H7 (cell line): ENCODE measurements around the gene MCM3. TPM values are rescaled to one million over a fixed set of nuclear protein-coding genes. Genes with fewer than 3 reads are reported as not detected.

ENCODE experiments used
- DNase-seq: peaks from one replicate; pipeline ENCODE4 v3.0.0; 2012
- H3K27me3 ChIP-seq: 2 replicates; pipeline ENCODE4 v1.6.0; 2011; ENCODE audit warnings: mild to moderate bottlenecking, low read length; ENCODE audit not compliant: control insufficient read depth, insufficient read depth
- H3K36me3 ChIP-seq: replicated peaks from 2 replicates; pipeline ENCODE4 v1.5.1; 2011; ENCODE audit warnings: low read length; ENCODE audit not compliant: control insufficient read depth, insufficient read depth
- H3K4me3 ChIP-seq: 2 replicates; pipeline ENCODE4 v1.5.1; 2011; ENCODE audit warnings: low read depth, mild to moderate bottlenecking, control low read depth, low read length, moderate library complexity; ENCODE audit not compliant: insufficient read depth
- total RNA-seq: library from RNA; depleted of rRNA; stranded (reverse); fragments of >200 nt; shearing (Covaris generic); gene quantifications from 2 replicates; pipeline ENCODE4 v1.2.3, GENCODE V29; 2014

MCM3 gene
- total RNA-seq, 1 experiment from 2014 or later, result 308 TPM

- no peak for DNase-seq
- no peaks in the 10 kb centered on the region for H3K36me3 ChIP-seq
- peaks cover 7% of the 10 kb centered on the region; the same call in 1 of the 2 replicates for H3K27me3 ChIP-seq
- H3K4me3 ChIP-seq, result no peak overlapping the region
Measured at GRCh38 chr6:52307900-52308372, 23.4 kb upstream of the MCM3 start.

DNA sequence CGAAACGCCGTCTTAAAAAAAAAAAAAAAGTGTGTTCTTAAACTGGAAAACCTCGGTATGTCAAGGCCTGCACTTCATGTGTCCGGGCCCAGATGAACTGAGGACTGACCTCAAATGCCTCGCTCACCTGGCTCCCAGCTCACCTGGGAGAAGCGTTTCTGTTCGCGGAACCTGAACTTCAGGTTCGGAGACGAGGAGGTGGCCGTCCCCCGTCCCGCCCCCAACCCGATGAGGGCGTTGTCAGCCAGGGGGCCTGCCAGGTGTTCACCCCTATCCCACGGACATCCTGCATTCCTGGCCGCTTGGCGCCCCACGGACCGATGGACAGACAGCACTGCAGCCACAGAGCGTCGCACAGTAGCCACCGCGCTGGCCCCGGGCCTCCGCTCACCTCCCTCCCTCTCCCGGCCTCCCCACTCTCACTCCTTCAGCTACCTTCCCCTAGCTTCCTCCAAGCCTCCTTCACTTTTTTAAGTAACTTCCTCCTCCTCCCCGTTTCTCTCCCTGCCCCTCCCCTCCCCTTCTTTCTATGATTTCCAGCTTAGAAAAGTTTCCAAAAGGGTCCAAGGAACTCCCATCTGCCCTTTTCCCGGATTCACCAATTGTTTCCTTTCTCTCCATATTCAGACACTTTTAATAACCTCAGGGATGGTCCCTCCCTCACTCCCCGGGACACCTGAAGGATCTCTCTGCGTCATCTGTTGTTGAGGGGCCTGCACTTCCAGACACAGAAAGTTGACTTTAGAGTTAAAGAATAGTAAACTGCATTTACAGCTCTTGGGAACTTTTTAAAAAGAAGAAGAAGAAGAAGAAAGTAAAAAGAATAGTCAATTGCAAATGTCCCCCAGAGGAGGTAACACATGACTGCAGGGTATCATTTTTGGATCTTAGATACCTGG is 22.7 kb upstream of the MCM3 start:
- Histone ChIP-seq H3K36me3 (no peaks in the 10 kb centered on the region), H3K27me3 (peaks cover 7% of the 10 kb centered on the region; the same call in 1 of the 2 replicates), H3K4me3 (peak overlapping the region; percentile 67)
- peak; percentile 72 for DNase-seq

GRCh38 chr6:52305948-52306767 is 21.6 kb upstream of the MCM3 start:
- H3K36me3 ChIP-seq, result no peaks in the 10 kb centered on the region
- H3K27me3 ChIP-seq, result peaks cover 7% of the 10 kb centered on the region; the same call in 1 of the 2 replicates
- no peak overlapping the region for H3K4me3 ChIP-seq
- DNase-seq, result no peak

GRCh38 chr6:52305411-52305810 is 20.9 kb upstream of the MCM3 start:
- Histone ChIP-seq H3K36me3 (no peaks in the 10 kb centered on the region), H3K27me3 (peaks cover 7% of the 10 kb centered on the region; the same call in 1 of the 2 replicates), H3K4me3 (no peak overlapping the region)
- no peak for DNase-seq

GRCh38 chr6:52304983-52305390 is 20.4 kb upstream of the MCM3 start:
- peaks cover 7% of the 10 kb centered on the region; the same call in 1 of the 2 replicates for H3K27me3 ChIP-seq
- no peak overlapping the region for H3K4me3 ChIP-seq
- H3K36me3 ChIP-seq, result no peaks in the 10 kb centered on the region
- no peak for DNase-seq

DNA sequence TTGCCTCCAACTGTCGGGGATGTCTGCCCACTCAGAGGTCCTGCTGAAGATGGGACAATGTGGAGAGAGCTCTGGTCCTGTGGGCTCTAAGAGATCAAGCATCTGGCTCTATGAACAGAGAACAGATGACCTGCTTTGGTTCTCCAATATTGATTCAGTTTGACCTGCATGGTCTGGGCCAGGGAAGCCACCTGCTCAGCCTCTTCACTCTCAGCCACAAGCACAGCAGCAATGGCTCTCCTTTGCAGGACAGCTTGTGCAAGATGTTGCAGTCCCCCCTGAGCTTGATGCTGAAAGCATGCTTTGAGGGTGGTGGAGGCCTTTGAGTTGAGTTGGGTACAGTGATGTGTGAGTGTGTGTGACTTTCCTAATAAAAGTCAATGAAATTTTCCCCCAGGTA is 18.6 kb upstream of the MCM3 start:
- Histone ChIP-seq H3K4me3 (no peak overlapping the region), H3K36me3 (no peaks in the 10 kb centered on the region), H3K27me3 (peaks cover 7% of the 10 kb centered on the region; the same call in 1 of the 2 replicates)
- DNase-seq, result no peak

- Histone ChIP-seq H3K36me3 (no peaks in the 10 kb centered on the region), H3K4me3 (no peak overlapping the region), H3K27me3 (no peaks in the 10 kb centered on the region)
- no peak for DNase-seq
Measured at GRCh38 chr6:52301326-52301725, 16.8 kb upstream of the MCM3 start.

DNA sequence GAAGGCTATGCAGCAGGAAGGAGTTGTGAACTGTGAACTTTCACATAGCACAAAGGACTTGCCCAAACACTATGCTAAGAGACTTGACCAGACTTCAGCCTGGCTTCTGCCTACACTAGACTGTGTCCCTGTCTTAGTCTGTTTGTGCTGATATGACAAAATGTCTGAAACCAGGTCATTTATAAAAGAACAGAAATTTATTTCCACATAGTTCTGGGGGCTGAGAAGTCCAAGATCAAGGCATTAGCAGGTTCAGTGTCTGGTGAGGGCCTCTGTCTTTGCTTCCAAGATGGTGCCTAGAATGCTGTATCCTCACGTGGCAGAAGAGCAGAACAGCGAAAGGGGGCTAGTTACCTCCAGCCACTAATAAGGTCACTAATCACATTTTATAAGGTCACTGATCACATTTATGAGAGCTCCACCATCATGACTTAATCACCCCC is 16.0 kb upstream of the MCM3 start:
- no peak for DNase-seq
- no peak overlapping the region for H3K4me3 ChIP-seq
- no peaks in the 10 kb centered on the region for H3K27me3 ChIP-seq
- H3K36me3 ChIP-seq, result no peaks in the 10 kb centered on the region

GRCh38 chr6:52299653-52300052 is 15.1 kb upstream of the MCM3 start:
- Histone ChIP-seq H3K36me3 (no peaks in the 10 kb centered on the region), H3K4me3 (no peak overlapping the region), H3K27me3 (no peaks in the 10 kb centered on the region)
- no peak for DNase-seq

GRCh38 chr6:52297433-52297832 is 12.9 kb upstream of the MCM3 start:
- DNase-seq, result no peak
- H3K36me3 ChIP-seq, result no peaks in the 10 kb centered on the region
- H3K4me3 ChIP-seq, result no peak overlapping the region
- H3K27me3 ChIP-seq, result no peaks in the 10 kb centered on the region

- no peak for DNase-seq
- Histone ChIP-seq H3K4me3 (no peak overlapping the region), H3K36me3 (no peaks in the 10 kb centered on the region), H3K27me3 (no peaks in the 10 kb centered on the region)
Measured at GRCh38 chr6:52293067-52293466, 8.5 kb upstream of the MCM3 start.

- Histone ChIP-seq H3K4me3 (no peak overlapping the region), H3K36me3 (no peaks in the 10 kb centered on the region), H3K27me3 (no peaks in the 10 kb centered on the region)
- DNase-seq, result no peak
Measured at GRCh38 chr6:52288841-52289240, 4.3 kb upstream of the MCM3 start.

DNA sequence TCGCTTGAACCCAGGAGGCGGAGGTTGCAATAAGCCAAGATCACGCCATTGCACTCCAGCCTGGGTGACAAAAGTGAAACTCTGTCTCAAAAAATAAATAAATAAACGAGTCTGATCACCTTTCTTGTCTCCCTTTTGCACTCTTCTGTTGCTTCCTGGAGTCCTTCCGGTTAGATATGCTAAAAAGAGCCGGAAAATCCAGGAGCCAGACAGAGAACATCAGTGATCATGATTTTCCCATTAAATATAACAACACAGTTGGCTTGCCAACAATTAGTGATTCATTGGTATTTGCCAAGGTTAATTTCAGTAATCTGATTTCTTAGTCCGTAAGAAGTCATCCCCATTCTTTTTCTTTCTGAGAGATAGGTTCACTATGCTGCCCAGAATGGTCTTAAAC is 3.7 kb upstream of the MCM3 start:
- Histone ChIP-seq H3K27me3 (no peaks in the 10 kb centered on the region), H3K4me3 (no peak overlapping the region), H3K36me3 (no peaks in the 10 kb centered on the region)
- no peak for DNase-seq

GRCh38 chr6:52286798-52287432 is 2.4 kb upstream of the MCM3 start:
- H3K4me3 ChIP-seq, result no peak overlapping the region
- H3K36me3 ChIP-seq, result peaks cover 10% of the 10 kb centered on the region
- DNase-seq, result peak; percentile 67
- H3K27me3 ChIP-seq, result no peaks in the 10 kb centered on the region
